GM12865 (cell line): ENCODE measurements around the gene TSKU.

ENCODE experiments used
- DNase-seq: peaks from one replicate; pipeline ENCODE4 v3.0.0; 2010; ENCODE audit warnings: low read depth
- H3K4me3 ChIP-seq: 2 replicates; pipeline ENCODE4 v1.5.1; 2011; ENCODE audit warnings: mild to moderate bottlenecking, low read depth, low read length, control low read depth
- CTCF ChIP-seq: IDR thresholded peaks from 2 replicates; pipeline ENCODE4 v1.5.1; 2011; ENCODE audit warnings: low read length, control low read depth, low read depth, inconsistent platforms; ENCODE audit not compliant: insufficient read depth; ENCODE audit errors: missing control alignments

Gene TSKU

GRCh38 chr11:76770642-76771445 lies 12.3 kb upstream of the TSKU start:
- DNase-seq: peak; percentile 12
- no peak overlapping the region for H3K4me3 ChIP-seq
- TF ChIP-seq CTCF: no peak

- H3K4me3 ChIP-seq: no peak overlapping the region
- DNase-seq: no peak
- TF ChIP-seq CTCF: no peak
These were observed 11.6 kb upstream of the TSKU start for GRCh38 chr11:76771446-76772099.

GRCh38 chr11:76772100-76772782 lies 10.9 kb upstream of the TSKU start:
- TF ChIP-seq CTCF: no peak
- H3K4me3 ChIP-seq: no peak overlapping the region
- no peak for DNase-seq

GRCh38 chr11:76772783-76773106 lies 10.4 kb upstream of the TSKU start:
- no peak for TF ChIP-seq CTCF
- DNase-seq: no peak
- H3K4me3 ChIP-seq: no peak overlapping the region

- DNase-seq: no peak
- no peak for TF ChIP-seq CTCF
- no peak overlapping the region for H3K4me3 ChIP-seq
These were observed 9.2 kb upstream of the TSKU start for GRCh38 chr11:76773921-76774361.

GRCh38 chr11:76776472-76776871 lies 6.7 kb upstream of the TSKU start:
- DNase-seq: no peak
- TF ChIP-seq CTCF: no peak

More at GRCh38 chr11:76776472-76776871, 6.7 kb upstream of the TSKU start:
- no peak overlapping the region for H3K4me3 ChIP-seq
